ENCODE results near the gene SLX4IP. TPM values are rescaled to one million over a fixed set of nuclear protein-coding genes. Genes with fewer than 3 reads are reported as not detected.

The SLX4IP gene
- total and polyA plus RNA-seq, 8 donors = 1.00 to 4.6 (median 2.6) TPM

- WGBS, 5 donors = 76 to 90% (median 86%) methylated on average over 12 to 13 of the region's 13 CpGs
- Histone ChIP-seq H3K36me3 (peaks cover 50 to 93% (median 77%) of the 10 kb centered on the region in 4 donors), H3K27me3 (no peaks in the 10 kb centered on the region), H3K9me3 (no peaks in the 10 kb centered on the region), H3K4me3 (no peak overlapping the region), H3K27ac (peak overlapping the region in 4 of 5 donors; percentile 16 to 66 (median 40)), H3K4me1 (peaks cover 40 to 90% (median 69%) of the 10 kb centered on the region in 4 donors)
- TF ChIP-seq CTCF (IDR thresholded peaks at IDR 0.05) = no peak
- TF ChIP-seq EP300 (IDR thresholded peaks at IDR 0.05) = no peak
- TF ChIP-seq POLR2A (IDR thresholded peaks at IDR 0.05) = no peak
- TF ChIP-seq POLR2AphosphoS5 (IDR thresholded peaks at IDR 0.05) = no peak
- intact Hi-C loops (cut with DNase I; ENCODE audit: low total_unique reads) = no loop called here
- no peak for DNase-seq
These were observed 223.1 kb downstream of the SLX4IP start for GRCh38 chr20:10658051-10658823.

GRCh38 chr20:10658876-10659632 is 223.9 kb downstream of the SLX4IP start:
- DNase-seq = no peak
- Histone ChIP-seq H3K4me3 (no peak overlapping the region), H3K27me3 (no peaks in the 10 kb centered on the region), H3K4me1 (peaks cover 40 to 90% (median 63%) of the 10 kb centered on the region in 4 donors), H3K27ac (peak overlapping the region in 4 of 5 donors; percentile 15 to 66 (median 32)), H3K9me3 (no peaks in the 10 kb centered on the region), H3K36me3 (peaks cover 58 to 95% (median 84%) of the 10 kb centered on the region in 4 donors)
- intact Hi-C loops (cut with DNase I; ENCODE audit: low total_unique reads) = no loop called here
- 39 to 48% (median 45%) methylated on average over 5 of the region's 5 CpGs for WGBS, 5 donors
- peak in 2 of 3 donors; percentile 3 to 8 for TF ChIP-seq POLR2AphosphoS5 (IDR thresholded peaks at IDR 0.05)
- no peak for TF ChIP-seq POLR2A (IDR thresholded peaks at IDR 0.05)

GRCh38 chr20:10659651-10660601 is 224.8 kb downstream of the SLX4IP start:
- no peak for DNase-seq
- Histone ChIP-seq H3K4me1 (peaks cover 38 to 90% (median 63%) of the 10 kb centered on the region in 4 donors), H3K36me3 (peaks cover 58 to 94% (median 81%) of the 10 kb centered on the region in 4 donors), H3K9me3 (no peaks in the 10 kb centered on the region), H3K27ac (peak overlapping the region in 4 of 5 donors; percentile 49 to 67 (median 61)), H3K27me3 (no peaks in the 10 kb centered on the region), H3K4me3 (no peak overlapping the region)
- WGBS, 5 donors = 65 to 80% (median 72%) methylated on average over 12 of the region's 12 CpGs
- TF ChIP-seq POLR2AphosphoS5 (IDR thresholded peaks at IDR 0.05) = no peak
- no peak for TF ChIP-seq POLR2A (IDR thresholded peaks at IDR 0.05)
- TF ChIP-seq CTCF (IDR thresholded peaks at IDR 0.05) = no peak
- no peak for TF ChIP-seq EP300 (IDR thresholded peaks at IDR 0.05)
- intact Hi-C loops (cut with DNase I; ENCODE audit: low total_unique reads) = no loop called here

GRCh38 chr20:10660661-10661060 is 225.6 kb downstream of the SLX4IP start:
- TF ChIP-seq POLR2AphosphoS5 (IDR thresholded peaks at IDR 0.05) = peak in 1 of 3 donors; percentile 6
- no peak for TF ChIP-seq POLR2A (IDR thresholded peaks at IDR 0.05)
- no peak for TF ChIP-seq CTCF (IDR thresholded peaks at IDR 0.05)
- peaks cover 51 to 88% (median 76%) of the 10 kb centered on the region in 4 donors for H3K36me3 ChIP-seq
- no peaks in the 10 kb centered on the region for H3K27me3 ChIP-seq
- peak overlapping the region in 1 of 4 donors; percentile 6 for H3K4me3 ChIP-seq
- 70 to 80% (median 75%) methylated on average over 11 of the region's 11 CpGs for WGBS, 5 donors
- intact Hi-C loops (cut with DNase I; ENCODE audit: low total_unique reads) = no loop called here
- DNase-seq = no peak
- peaks cover 38 to 90% (median 63%) of the 10 kb centered on the region in 4 donors for H3K4me1 ChIP-seq
- H3K9me3 ChIP-seq = no peaks in the 10 kb centered on the region
- H3K27ac ChIP-seq = peak overlapping the region in 4 of 5 donors; percentile 49 to 67 (median 61)
